Kidney capillary endothelial cell (primary cell): ENCODE measurements around the gene JARID2.

Experiments used
- DNase-seq: peaks from one replicate; pipeline ENCODE4 v3.0.0-alpha.2; 2018; ENCODE audit warnings: low spot score

JARID2 gene

DNA sequence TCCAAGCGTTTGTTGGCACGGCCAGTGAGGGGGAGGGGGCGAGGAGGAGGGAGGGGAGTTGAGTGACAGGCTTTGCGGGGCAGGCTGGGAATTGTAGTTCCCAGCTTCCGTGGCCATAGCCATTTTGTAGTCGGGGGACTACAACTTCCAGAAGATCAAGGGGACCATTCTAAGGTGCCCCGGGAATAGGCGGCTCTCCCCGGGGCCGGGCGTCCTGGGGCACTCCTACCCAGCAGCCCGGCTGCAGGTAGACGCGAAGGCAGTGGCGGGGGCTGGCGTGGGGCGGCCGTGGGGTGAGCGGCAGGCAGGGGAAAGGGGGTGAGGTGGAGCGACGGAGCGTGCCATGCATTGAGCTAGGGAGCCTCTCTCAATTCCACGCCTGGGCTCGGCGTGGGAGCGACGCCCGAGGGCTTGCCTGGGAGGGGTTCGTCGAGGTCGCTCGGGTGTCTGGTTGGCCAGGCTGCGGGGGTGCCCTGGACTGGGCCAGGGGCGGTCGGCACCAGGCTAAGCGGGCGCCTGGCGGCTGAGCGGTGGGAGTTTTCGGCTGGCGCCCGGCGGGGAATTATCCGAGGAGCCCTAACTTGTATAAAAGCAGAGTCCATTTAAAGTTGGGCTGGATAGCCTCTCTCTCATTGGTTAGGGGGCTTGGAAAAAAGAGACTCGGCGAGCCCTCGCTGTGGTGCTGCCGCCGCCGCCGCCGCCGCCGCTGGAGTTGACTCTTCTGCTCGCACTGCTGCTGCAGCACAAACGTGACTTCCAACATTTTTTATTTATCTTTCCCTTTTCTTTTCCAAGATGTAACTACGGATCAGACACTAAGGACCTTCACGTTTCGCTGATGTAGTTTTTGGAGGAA, at the start of gene JARID2:
Gene JARID2 (plus strand): TSS at position 709 of the 856 bp plus-strand sequence. CDS start 471 bp downstream, outside the sequence.
- DNase-seq: peak; percentile 95

- DNase-seq: no peak
Measured at GRCh38 chr6:15200087-15200486, 45.8 kb upstream of the JARID2 start.

DNA sequence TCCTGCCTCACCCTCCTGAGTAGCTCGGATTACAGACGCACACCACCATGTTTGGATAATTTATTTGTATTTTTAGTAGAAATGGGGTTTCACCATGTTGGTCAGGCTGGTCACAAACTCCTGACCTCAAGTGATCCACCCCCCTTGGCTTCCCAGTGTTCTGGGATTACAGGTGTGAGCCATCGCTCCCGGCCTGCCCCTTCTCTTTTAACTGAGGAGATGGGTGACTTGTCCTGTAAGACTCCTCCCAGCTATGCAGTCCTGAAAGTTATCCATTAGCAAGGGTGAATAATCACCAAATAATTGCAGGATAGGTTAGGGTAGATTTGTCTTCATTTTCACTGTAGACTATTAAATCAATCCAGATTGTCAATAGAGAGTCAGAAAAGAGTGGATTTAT, 40.5 kb upstream of the JARID2 start:
- DNase-seq: no peak

DNA sequence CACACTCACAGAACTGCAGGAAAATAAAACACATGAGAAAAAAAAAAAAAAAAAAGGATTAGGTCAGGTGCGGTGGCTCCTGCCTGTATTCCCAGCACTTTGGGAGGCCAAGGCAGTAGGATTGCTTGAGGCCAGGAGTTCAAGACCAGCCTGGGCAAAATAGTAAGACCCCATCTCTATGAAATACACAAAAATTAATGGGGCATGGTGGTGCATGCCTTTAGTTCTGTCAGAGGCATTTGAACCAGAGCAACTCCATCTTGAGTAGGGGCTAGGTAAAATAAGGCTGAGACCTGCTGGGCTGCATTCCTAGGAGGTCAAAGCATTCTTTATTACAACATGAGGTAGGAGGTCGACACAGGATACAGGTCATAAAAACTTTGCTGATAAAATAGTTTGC, 39.0 kb upstream of the JARID2 start:
- no peak for DNase-seq

GRCh38 chr6:15207923-15208322, 37.9 kb upstream of the JARID2 start:
- DNase-seq: no peak

GRCh38 chr6:15213838-15214400, 31.9 kb upstream of the JARID2 start:
- no peak for DNase-seq

GRCh38 chr6:15218401-15218800, 27.5 kb upstream of the JARID2 start:
- DNase-seq: no peak

GRCh38 chr6:15220062-15220461, 25.8 kb upstream of the JARID2 start:
- no peak for DNase-seq

- no peak for DNase-seq
Measured at GRCh38 chr6:15227827-15228318, 18.0 kb upstream of the JARID2 start.

GRCh38 chr6:15230827-15231226, 15.0 kb upstream of the JARID2 start:
- no peak for DNase-seq

DNA sequence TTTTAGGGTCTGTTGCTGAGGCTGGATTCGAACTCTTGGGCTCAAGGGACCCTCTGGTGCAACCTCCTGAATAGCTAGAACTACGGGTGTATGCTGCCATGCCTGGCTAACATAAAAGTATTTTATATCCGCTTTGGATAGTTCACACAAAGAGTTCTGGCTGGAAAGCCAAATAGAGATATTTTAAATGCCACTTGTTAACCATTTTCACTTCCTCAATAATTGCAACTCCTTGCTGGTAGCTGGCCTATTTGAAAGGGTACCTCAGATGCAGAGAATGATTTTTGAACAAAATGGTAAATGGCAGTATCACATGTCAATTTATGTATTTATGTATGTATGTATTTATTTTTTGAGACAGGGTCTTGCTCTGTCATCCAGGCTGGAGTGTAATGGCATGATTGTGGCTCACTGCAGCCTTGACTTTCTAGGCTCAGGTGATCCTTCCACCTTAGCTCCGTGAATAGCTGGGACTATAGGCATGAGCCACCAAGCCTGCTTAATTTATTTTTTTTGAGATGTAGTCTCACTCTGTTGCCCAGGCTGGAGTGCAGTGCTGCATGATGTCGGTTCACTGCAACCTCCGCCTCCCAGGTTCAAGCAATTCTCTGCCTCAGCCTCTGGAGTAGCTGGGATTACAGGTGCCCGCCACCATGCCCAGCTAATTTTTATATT, 12.9 kb upstream of the JARID2 start:
- DNase-seq: no peak

- DNase-seq: no peak
Measured at GRCh38 chr6:15234068-15234758, 11.7 kb upstream of the JARID2 start.

GRCh38 chr6:15239616-15240364, 6.1 kb upstream of the JARID2 start:
- DNase-seq: no peak

- DNase-seq: no peak
Measured at GRCh38 chr6:15242503-15242902, 3.4 kb upstream of the JARID2 start.

DNA sequence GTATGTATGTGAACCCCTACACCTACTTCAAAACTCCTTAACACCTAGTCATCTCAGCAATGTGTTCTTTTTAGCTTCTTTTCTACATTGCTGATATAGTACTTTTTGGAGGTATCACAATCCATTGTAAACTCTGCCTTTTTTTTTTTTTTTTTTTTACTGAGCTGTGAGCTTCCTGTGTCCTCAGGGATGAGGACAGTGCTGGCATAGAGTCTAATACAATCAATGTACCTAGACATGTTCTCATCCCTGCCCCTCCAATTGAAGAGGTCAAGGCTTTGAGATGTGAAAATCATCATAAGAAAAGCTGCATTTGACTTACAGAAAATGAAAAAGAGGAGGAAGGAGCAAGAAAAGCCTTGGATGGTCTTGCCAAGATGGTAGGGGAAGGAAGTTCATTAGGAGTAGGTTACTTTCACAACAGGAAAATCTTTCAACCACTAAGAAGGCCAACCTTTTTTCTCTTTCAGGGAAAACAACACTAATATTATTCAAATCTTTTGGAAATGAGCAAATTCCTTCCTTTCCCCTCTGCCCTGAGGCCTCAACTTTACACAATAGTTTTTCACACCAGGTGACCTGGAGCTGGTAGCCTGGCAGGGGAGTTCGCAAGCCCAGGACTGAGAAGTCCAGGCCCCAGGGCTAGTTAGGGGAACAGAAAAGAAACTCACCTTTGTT, 2.8 kb upstream of the JARID2 start:
- DNase-seq: no peak

- DNase-seq: no peak
Measured at GRCh38 chr6:15243910-15244619, 1.8 kb upstream of the JARID2 start.

DNA sequence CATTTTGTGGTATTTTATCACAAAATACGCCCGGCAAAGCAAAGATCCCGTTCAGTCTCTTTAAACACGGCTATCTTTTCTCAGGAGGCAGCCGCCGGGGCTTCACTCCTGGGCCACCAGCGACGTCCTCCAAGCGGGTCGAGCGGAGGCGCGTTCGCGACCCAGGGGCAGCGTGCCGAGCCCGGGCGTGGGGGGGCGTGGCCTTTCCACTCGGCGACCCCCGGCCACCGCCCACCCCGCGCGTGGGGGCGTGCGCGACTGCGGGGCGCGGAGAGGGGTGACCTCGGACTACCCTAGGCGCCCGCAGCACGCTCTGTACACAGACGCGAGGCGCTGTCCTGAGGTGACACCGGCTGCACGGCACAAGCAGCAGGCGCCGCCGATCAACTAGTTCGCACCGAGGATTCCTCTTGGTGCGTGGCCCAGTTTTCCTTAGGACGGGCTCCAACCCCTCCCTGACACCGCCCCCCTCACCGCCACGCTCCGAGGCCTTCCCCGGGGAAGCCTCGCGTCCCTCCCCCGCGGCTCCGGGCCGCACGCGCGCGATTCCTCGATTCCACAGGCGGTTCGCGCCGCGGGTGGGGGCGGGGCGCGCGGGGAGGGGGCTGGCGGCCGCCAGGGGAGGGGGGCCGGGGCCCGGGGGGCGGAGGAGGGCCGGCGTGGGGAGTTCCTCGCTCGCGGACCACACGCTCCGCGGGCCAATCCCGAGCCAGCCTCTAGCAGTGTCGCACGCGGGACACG, 1.1 kb upstream of the JARID2 start:
- DNase-seq: no peak

- no peak for DNase-seq
Measured at GRCh38 chr6:15246217-15246665, 372 bp downstream of the JARID2 start.

GRCh38 chr6:15246666-15247499, 1.0 kb downstream of the JARID2 start:
- DNase-seq: no peak
